ENCODE data around the gene ZNF484. TPM values are rescaled to one million over a fixed set of nuclear protein-coding genes. Genes with fewer than 3 reads are reported as not detected.

Gene ZNF484
- total RNA-seq: 6.1 and 12.6 TPM in 2 replicates

GRCh38 chr9:92877531-92878430, at the start of gene ZNF484:
TSS of gene ZNF484 (minus strand) at chr9:92878038. CDS start at chr9:92875029, 3,009 bp downstream.

Small RNA genes lying within 50 kb of the gene (small RNA-seq; reads per million reads assigned to genes)
- gene RNU6-714P (ENCODE audit: low replicate concordance): not detected

Other genes with a start within 250 kb of the ZNF484 start
- 10.9 and 17.2 TPM in 2 replicates for gene IPPK, start 207.9 kb downstream of the ZNF484 start, total RNA-seq
- gene BICD2, start 113.2 kb downstream of the ZNF484 start, total RNA-seq: 30.2 and 60.3 TPM in 2 replicates
- gene FGD3, start 69.5 kb upstream of the ZNF484 start, total RNA-seq: not detected in 2 replicates
- not detected in 2 replicates for gene SUSD3, start 180.7 kb upstream of the ZNF484 start, total RNA-seq
- 53.8 and 60.0 TPM in 2 replicates for gene CARD19, start 218.2 kb upstream of the ZNF484 start, total RNA-seq

All from placental pericyte (primary cell).